ENCODE results near the gene SH3PXD2B.
"Not testable (repeated sequence)": the region's sequence is repeated elsewhere in the genome, so short reads cannot be mapped to it uniquely, and the experiment has no call there.

SH3PXD2B gene

GRCh38 chr5:172398645-172399044 is 55.7 kb downstream of the SH3PXD2B start:
- not testable (repeated sequence) for DNase-seq

GRCh38 chr5:172396994-172397393 is 57.3 kb downstream of the SH3PXD2B start:
- DNase-seq: not testable (repeated sequence)

- no peak for DNase-seq
Observed at GRCh38 chr5:172396220-172396619, 58.1 kb downstream of the SH3PXD2B start.

GRCh38 chr5:172395483-172395882 is 58.8 kb downstream of the SH3PXD2B start:
- no peak for DNase-seq

- no peak for DNase-seq
Observed at GRCh38 chr5:172389578-172390112, 64.7 kb downstream of the SH3PXD2B start.

GRCh38 chr5:172388246-172388733 is 66.0 kb downstream of the SH3PXD2B start:
- DNase-seq: no peak

GRCh38 chr5:172385707-172386106 is 68.6 kb downstream of the SH3PXD2B start:
- DNase-seq: no peak

GRCh38 chr5:172385010-172385563 is 69.2 kb downstream of the SH3PXD2B start:
- no peak for DNase-seq

GRCh38 chr5:172383191-172383802 is 71.0 kb downstream of the SH3PXD2B start:
- peak; percentile 91 for DNase-seq

- DNase-seq: peak; percentile 46
Observed at GRCh38 chr5:172380987-172381643, 73.2 kb downstream of the SH3PXD2B start.

- no peak for DNase-seq
Observed at GRCh38 chr5:172380301-172380986, 73.9 kb downstream of the SH3PXD2B start.

GRCh38 chr5:172379481-172379880 is 74.8 kb downstream of the SH3PXD2B start:
- no peak for DNase-seq

- DNase-seq: no peak
Observed at GRCh38 chr5:172377856-172378255, 76.5 kb downstream of the SH3PXD2B start.

GRCh38 chr5:172377438-172377837 is 76.9 kb downstream of the SH3PXD2B start:
- DNase-seq: no peak

- DNase-seq: no peak
Observed at GRCh38 chr5:172374783-172375182, 79.5 kb downstream of the SH3PXD2B start.

GRCh38 chr5:172373680-172374079 is 80.6 kb downstream of the SH3PXD2B start:
- no peak for DNase-seq

- DNase-seq: no peak
Observed at GRCh38 chr5:172371684-172372083, 82.6 kb downstream of the SH3PXD2B start.

- DNase-seq: no peak
Observed at GRCh38 chr5:172370648-172371545, 83.4 kb downstream of the SH3PXD2B start.

- no peak for DNase-seq
Observed at GRCh38 chr5:172370237-172370640, 84.1 kb downstream of the SH3PXD2B start.

GRCh38 chr5:172368699-172369098 is 85.6 kb downstream of the SH3PXD2B start:
- not testable (repeated sequence) for DNase-seq

- no peak for DNase-seq
Observed at GRCh38 chr5:172365948-172366608, 88.2 kb downstream of the SH3PXD2B start.

GRCh38 chr5:172364773-172365172 is 89.6 kb downstream of the SH3PXD2B start:
- no peak for DNase-seq
